HEK293T (cell line): Measurements from ENCODE around the gene SSTR4.

Experiments used
- CTCF ChIA-PET: fragments of 350-600 bp; formaldehyde crosslinking; extraction: SDS; loops from one replicate; lab custom pipeline; 2021; ENCODE audit warnings: antibody characterized with exemption, inconsistent platforms; lab: Yijun Ruan, JAX
- POLR2A ChIA-PET: fragments of 350-600 bp; formaldehyde crosslinking; extraction: SDS; loops from one replicate; lab custom pipeline; 2020; ENCODE audit warnings: antibody characterized with exemption, inconsistent platforms; lab: Yijun Ruan, JAX
- DNase-seq: peaks from one replicate; pipeline ENCODE4 v3.0.0; 2012; ENCODE audit warnings: mixed read lengths; ENCODE audit errors: extremely low spot score
- ARNT ChIP-seq: fragments of 450-650 bp; IDR thresholded peaks from 2 replicates; pipeline ENCODE4 v1.6.1; 2017; ENCODE audit warnings: mild to moderate bottlenecking
- BHLHE40 ChIP-seq: fragments of 450-650 bp; IDR thresholded peaks from 2 replicates; pipeline ENCODE4 v1.6.1; 2016; ENCODE audit warnings: mild to moderate bottlenecking, moderate library complexity, borderline replicate concordance
- CTBP1 ChIP-seq: fragments of 450-650 bp; IDR thresholded peaks from 2 replicates; pipeline ENCODE4 v1.6.1; 2016; ENCODE audit warnings: borderline replicate concordance
- ELF4 ChIP-seq: fragments of 450-650 bp; IDR thresholded peaks from 2 replicates; pipeline ENCODE4 v1.6.1; 2017; ENCODE audit warnings: antibody characterized with exemption
- FOXA1 ChIP-seq: fragments of 450-650 bp; IDR thresholded peaks from 2 replicates; pipeline ENCODE4 v1.6.1; 2016; ENCODE audit warnings: mild to moderate bottlenecking
- FOXK2 ChIP-seq: fragments of 450-650 bp; IDR thresholded peaks from 2 replicates; pipeline ENCODE4 v1.6.1; 2016; ENCODE audit warnings: mild to moderate bottlenecking
- FOXM1 ChIP-seq: fragments of 450-650 bp; IDR thresholded peaks from 2 replicates; pipeline ENCODE4 v1.6.1; 2017; ENCODE audit warnings: mild to moderate bottlenecking, borderline replicate concordance
- HDGF ChIP-seq: fragments of 450-650 bp; IDR thresholded peaks from 2 replicates; pipeline ENCODE4 v1.6.1; 2017; ENCODE audit warnings: antibody characterized with exemption, borderline replicate concordance
- L3MBTL2 ChIP-seq: fragments of 450-650 bp; conservative IDR thresholded peaks from 2 replicates; pipeline ENCODE4 v1.6.1; 2016; ENCODE audit warnings: mild to moderate bottlenecking
- LEF1 ChIP-seq: fragments of 450-650 bp; IDR thresholded peaks from 2 replicates; pipeline ENCODE4 v1.6.1; 2017; ENCODE audit warnings: mild to moderate bottlenecking, borderline replicate concordance
- NFRKB ChIP-seq: fragments of 450-650 bp; IDR thresholded peaks from 2 replicates; pipeline ENCODE4 v1.6.1; 2016; ENCODE audit warnings: mild to moderate bottlenecking, moderate library complexity
- SP1 ChIP-seq: fragments of 450-650 bp; IDR thresholded peaks from 2 replicates; pipeline ENCODE4 v1.6.1; 2017
- SUZ12 ChIP-seq: fragments of 450-650 bp; IDR thresholded peaks from 2 replicates; pipeline ENCODE4 v1.6.1; 2016; ENCODE audit warnings: mild to moderate bottlenecking
- TARDBP ChIP-seq: fragments of 450-650 bp; IDR thresholded peaks from 2 replicates; pipeline ENCODE4 v1.6.1; 2016
- ZNF384 ChIP-seq: fragments of 450-650 bp; IDR thresholded peaks from 2 replicates; pipeline ENCODE4 v1.6.1; 2016
- TF ChIP-seq, protein P1 (sequence below): fragments of 450-650 bp; IDR thresholded peaks from 2 replicates; pipeline ENCODE4 v1.6.1; 2016

The SSTR4 gene

DNA sequence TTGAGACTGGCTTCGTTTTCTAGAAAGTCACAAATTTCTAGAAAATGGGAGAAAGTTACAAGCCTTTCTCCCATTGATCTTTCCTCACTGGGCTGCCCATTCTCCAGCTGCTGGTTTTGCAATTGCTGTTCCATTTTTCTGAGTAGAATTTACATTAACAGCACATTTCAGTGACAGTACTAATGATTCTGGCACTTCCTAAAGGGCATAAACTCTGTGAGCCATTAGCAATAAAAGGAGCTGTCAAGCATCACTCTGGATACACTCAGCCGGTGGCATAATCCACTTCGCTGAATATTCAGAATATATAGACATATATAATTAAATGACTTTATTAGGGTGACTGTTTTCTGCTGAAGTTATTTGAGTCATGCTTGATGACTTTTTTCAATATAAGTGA lies 6.7 kb upstream of the SSTR4 start:
- CTCF ChIA-PET: no interaction called here
- DNase-seq: no peak
- POLR2A ChIA-PET: no interaction called here
- TF ChIP-seq ARNT: no peak
- TF ChIP-seq ELF4: no peak
- TF ChIP-seq HDGF: no peak
- no peak for TF ChIP-seq SUZ12
- no peak for TF ChIP-seq CTBP1
- TF ChIP-seq L3MBTL2: no peak
- TF ChIP-seq LEF1: no peak
- no peak for TF ChIP-seq SP1
- TF ChIP-seq ZNF384: no peak
- TF ChIP-seq, protein P1, sequence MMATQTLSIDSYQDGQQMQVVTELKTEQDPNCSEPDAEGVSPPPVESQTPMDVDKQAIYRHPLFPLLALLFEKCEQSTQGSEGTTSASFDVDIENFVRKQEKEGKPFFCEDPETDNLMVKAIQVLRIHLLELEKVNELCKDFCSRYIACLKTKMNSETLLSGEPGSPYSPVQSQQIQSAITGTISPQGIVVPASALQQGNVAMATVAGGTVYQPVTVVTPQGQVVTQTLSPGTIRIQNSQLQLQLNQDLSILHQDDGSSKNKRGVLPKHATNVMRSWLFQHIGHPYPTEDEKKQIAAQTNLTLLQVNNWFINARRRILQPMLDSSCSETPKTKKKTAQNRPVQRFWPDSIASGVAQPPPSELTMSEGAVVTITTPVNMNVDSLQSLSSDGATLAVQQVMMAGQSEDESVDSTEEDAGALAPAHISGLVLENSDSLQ: no peak
- no peak for TF ChIP-seq BHLHE40
- TF ChIP-seq FOXK2: no peak
- TF ChIP-seq FOXM1: no peak
- TF ChIP-seq TARDBP: no peak
- TF ChIP-seq NFRKB: no peak
- TF ChIP-seq FOXA1: no peak

DNA sequence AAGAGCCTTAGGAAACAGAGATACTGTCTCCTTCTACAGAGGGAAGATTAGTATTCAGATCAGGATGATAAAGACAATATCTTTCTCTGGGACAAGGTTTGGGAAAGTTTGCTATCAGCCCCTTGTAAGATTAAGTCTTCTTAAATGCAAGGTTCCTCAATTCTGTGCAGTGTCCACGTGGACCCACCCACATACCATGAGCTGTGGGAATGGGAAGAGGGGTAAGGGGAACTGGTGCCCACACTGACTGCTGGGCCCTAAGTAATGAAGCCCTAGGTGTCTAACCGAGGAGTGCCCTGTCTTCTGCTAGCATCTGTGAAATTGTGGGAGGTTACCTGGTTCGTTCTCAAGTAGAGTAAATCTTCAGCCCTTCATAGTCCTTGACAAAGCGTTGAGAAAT lies 5.8 kb upstream of the SSTR4 start:
- ChIA-PET POLR2A (no interaction called here), CTCF (no interaction called here)
- no peak for DNase-seq
- TF ChIP-seq FOXK2 (no peak), SUZ12 (no peak), FOXA1 (no peak), FOXM1 (no peak), ELF4 (no peak), TARDBP (no peak), NFRKB (no peak), BHLHE40 (no peak), ARNT (no peak), HDGF (no peak), L3MBTL2 (no peak)
- TF ChIP-seq, protein P1: no peak

DNA sequence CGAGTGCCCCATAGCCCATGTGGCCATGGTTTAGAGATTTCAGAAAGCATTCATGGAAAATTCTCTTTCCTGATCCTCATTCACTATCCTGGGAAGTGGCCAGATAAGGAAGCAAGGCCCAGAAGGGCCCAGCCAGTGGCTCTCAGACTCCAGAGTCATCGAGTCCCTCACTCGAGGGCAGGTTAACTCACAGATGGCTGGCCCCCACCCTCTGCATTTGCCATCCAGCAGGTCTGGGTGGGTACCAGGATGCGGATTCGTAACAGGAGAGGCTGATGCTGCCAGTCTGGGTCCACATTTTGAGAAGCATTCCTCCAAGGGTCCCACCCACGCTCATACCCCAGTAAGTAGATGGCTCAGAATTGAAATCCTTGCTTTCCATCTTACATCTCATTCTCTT lies 3.8 kb upstream of the SSTR4 start:
- TF ChIP-seq ZNF384 (no peak), NFRKB (no peak), FOXK2 (no peak), HDGF (no peak), ARNT (no peak), FOXM1 (no peak), CTBP1 (no peak), FOXA1 (no peak), L3MBTL2 (no peak), LEF1 (no peak), SP1 (no peak), ELF4 (no peak)
- no peak for DNase-seq
- POLR2A ChIA-PET: no interaction called here
- CTCF ChIA-PET: no interaction called here

DNA sequence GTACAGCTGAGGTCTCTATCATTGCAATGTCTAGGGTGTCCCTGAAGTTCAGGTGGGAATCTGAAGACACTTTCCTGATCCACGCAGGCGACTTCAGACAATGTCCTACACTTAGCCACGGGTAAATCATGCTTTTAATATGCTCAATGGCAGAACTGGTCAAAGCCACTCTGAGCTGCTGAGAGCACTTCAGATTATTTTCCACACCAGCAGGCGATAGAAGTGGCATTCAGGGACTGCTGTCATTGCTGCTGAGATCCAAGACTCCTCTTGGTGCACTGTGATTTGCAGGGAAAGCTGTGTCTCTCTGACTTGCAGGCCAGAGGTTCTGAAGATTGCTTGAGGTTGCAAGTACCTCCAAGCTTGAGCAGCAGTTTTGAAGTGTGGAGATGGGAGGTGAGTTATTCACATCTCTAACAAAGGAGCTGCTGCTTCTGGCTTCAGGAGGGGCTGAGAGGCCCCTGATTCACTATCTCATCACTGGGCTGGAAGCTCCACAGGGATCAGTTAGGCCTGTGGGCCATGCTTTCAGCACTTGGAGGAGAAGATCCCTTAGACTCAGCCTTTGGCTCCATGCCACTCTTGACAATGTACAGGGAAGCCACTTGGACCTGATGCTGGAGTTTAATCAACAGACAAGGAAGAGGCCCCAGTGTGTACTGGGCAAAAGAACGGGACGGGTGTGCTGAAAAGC lies 2.9 kb upstream of the SSTR4 start:
- DNase-seq: no peak
- ChIA-PET POLR2A (no interaction called here), CTCF (no interaction called here)
- TF ChIP-seq ELF4 (no peak), NFRKB (no peak), CTBP1 (no peak), TARDBP (no peak), L3MBTL2 (no peak), FOXA1 (no peak), BHLHE40 (no peak), SP1 (no peak), FOXM1 (no peak), ZNF384 (no peak)
- TF ChIP-seq, protein P1: no peak

DNA sequence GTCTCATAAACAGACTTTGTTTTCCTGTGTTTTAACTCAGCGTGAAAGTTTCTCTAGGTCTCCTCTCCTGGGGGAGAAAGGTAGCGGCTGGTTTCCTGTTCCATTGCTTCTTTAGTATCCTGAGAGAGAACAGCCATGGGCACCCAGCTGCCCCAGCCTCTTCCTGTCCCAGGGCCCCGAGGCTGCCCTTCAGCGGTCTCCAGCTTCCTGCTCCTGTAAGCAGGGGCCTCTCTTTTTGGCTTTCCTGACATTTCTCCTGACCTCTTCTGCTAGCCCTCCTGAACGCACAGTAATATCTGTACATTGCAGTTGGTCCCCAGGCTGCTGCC lies 2.4 kb upstream of the SSTR4 start:
- no peak for DNase-seq
- TF ChIP-seq SUZ12: no peak
- no peak for TF ChIP-seq L3MBTL2
- no peak for TF ChIP-seq ARNT
- TF ChIP-seq SP1: no peak
- TF ChIP-seq, protein P1: no peak
- no peak for TF ChIP-seq ZNF384
- TF ChIP-seq FOXK2: no peak
- TF ChIP-seq NFRKB: no peak
- POLR2A ChIA-PET: no interaction called here
- CTCF ChIA-PET: no interaction called here

DNA sequence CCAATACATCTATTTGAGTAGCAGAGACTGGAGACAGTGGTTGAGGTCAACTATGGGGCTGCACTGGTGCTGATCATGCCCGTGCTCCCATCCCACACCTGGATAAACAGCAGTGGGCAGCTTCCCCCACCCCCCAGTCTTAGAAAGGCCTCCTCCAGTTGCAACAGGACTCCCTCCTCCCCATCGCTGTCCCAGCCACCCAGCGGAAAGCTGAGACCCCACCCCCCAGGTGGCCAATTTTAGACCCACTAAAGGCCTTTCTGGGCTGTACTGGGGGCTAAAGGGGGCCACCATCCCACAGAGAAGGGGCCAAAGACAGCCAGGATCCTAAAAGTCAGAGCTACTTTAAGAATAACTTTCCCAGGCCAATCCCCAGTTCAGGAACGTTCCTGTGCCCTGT lies 1.2 kb upstream of the SSTR4 start:
- DNase-seq: no peak
- ChIA-PET CTCF (no interaction called here), POLR2A (no interaction called here)
- no peak for TF ChIP-seq FOXK2
- TF ChIP-seq CTBP1: no peak
